ENCODE results near the gene NCF4. TPM values are rescaled to one million over a fixed set of nuclear protein-coding genes. Genes with fewer than 3 reads are reported as not detected.

Gene NCF4
- total RNA-seq, 1 experiment from 2014 or later: not detected

DNA sequence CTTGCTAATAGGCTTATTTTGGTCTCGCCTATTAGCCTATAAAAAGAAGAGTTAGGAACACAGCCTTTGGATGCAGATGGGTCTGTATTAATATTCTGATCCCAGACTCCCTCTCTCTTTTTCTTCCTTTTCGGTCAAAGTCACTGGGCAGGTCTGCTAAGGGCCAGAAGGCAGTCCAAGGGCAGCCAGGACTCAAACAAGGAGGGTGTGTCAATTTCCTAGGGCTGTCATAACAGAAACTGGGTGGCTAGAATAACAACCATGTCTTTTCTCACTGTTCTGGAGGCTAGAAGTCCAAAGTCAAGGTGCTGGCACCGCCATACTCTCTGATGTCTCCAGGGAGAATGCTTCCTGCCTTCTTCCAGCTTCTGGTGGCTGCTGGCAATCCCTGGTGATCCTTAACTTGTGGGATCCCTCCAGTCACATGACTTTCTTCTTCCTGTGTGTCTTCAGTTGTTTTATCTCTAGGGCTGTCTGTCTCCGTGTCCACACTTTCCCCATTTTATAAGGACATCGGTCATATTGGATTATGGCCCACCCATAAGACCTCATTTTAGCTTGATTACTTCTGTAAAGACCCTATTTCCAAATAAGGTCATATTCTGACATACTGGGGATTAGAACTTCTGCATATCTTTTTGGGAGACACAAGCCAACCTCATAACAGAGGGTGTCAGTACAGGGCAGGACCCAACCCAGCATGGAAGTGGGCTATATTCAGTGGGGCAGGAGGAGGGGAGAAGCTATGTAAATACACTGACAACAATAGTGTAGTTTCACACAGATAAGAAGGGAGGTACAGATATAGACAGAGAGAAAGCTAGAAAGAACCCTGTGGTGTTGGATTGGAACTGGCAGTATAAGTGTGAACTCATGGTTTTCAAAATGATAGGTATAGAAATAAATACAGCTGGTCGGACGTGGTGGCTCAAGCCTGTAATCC lies 46.7 kb downstream of the NCF4 start:
- no peaks in the 10 kb centered on the region for H3K4me1 ChIP-seq (ENCODE audit: insufficient read depth, low read length)
- no peaks in the 10 kb centered on the region for H3K79me1 ChIP-seq (ENCODE audit: insufficient read depth, low read depth, low read length, poor library complexity, severe bottlenecking)
- H2BK12ac ChIP-seq (ENCODE audit: insufficient read length, low read depth, low read length): no peak overlapping the region
- no peaks in the 10 kb centered on the region for H4K20me1 ChIP-seq (ENCODE audit: control insufficient read depth, insufficient read depth, insufficient read length)
- H3K9me3 ChIP-seq (ENCODE audit: control insufficient read depth, low read depth, low read length): no peaks in the 10 kb centered on the region
- H3K18ac ChIP-seq (ENCODE audit: insufficient read length, low read depth, low read length): no peak overlapping the region
- H2AFZ ChIP-seq (ENCODE audit: low read length): no peak overlapping the region
- H3K56ac ChIP-seq (ENCODE audit: insufficient read length, low read depth, low read length): no peak overlapping the region
- no peak overlapping the region for H2BK5ac ChIP-seq (ENCODE audit: insufficient read length, low read length)
- no peak overlapping the region for H3K23ac ChIP-seq (ENCODE audit: insufficient read length, low read depth, low read length)
- no peak for DNase-seq
- H2BK120ac ChIP-seq (ENCODE audit: low read depth, low read length, poor library complexity, severe bottlenecking): no peak overlapping the region
- peaks cover 25 to 35% of the 10 kb centered on the region in 2 experiments for H3K4me1 Mint-ChIP-seq
- TF ChIP-seq, protein P1, sequence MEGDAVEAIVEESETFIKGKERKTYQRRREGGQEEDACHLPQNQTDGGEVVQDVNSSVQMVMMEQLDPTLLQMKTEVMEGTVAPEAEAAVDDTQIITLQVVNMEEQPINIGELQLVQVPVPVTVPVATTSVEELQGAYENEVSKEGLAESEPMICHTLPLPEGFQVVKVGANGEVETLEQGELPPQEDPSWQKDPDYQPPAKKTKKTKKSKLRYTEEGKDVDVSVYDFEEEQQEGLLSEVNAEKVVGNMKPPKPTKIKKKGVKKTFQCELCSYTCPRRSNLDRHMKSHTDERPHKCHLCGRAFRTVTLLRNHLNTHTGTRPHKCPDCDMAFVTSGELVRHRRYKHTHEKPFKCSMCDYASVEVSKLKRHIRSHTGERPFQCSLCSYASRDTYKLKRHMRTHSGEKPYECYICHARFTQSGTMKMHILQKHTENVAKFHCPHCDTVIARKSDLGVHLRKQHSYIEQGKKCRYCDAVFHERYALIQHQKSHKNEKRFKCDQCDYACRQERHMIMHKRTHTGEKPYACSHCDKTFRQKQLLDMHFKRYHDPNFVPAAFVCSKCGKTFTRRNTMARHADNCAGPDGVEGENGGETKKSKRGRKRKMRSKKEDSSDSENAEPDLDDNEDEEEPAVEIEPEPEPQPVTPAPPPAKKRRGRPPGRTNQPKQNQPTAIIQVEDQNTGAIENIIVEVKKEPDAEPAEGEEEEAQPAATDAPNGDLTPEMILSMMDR (conservative IDR thresholded peaks at IDR 0.05): no peak
- H3K4ac ChIP-seq (ENCODE audit: low read depth, low read length): no peak overlapping the region
- no peak overlapping the region for H3K14ac ChIP-seq (ENCODE audit: insufficient read depth, low read length)
- no peak overlapping the region for H4K91ac ChIP-seq (ENCODE audit: insufficient read length, low read depth, low read length)
- peaks cover 89% of the 10 kb centered on the region for H3K27me3 Mint-ChIP-seq (ENCODE audit: low read depth)
- H3K4me2 ChIP-seq (ENCODE audit: insufficient read depth, insufficient read length, low read length): no peak overlapping the region
- no peak overlapping the region for H3K4me3 Mint-ChIP-seq
- H2BK15ac ChIP-seq (ENCODE audit: low read depth, low read length): no peak overlapping the region
- H3T11ph ChIP-seq (ENCODE audit: low read length): no peak overlapping the region
- no CpG with 5 or more reads among the region's 7 CpGs for WGBS (ENCODE audit: extremely low coverage, insufficient read length, low lambda C conversion rate)
- H4K8ac ChIP-seq (replicated peaks; ENCODE audit: insufficient read length, low read depth, low read length): no peak overlapping the region
- peaks cover 0 to 2% (median 1%) of the 10 kb centered on the region in 3 experiments; a peak in 4 of 7 replicates for H3K36me3 Mint-ChIP-seq (ENCODE audit: insufficient read depth in 1 of 3, low read depth in 3 of 3)
- no peak overlapping the region for H3K27ac ChIP-seq (ENCODE audit: insufficient read length, low read depth, low read length)
- no peaks in the 10 kb centered on the region for H3K23me2 ChIP-seq (ENCODE audit: insufficient read length, low read depth, low read length, poor library complexity, severe bottlenecking)
- H3K79me2 ChIP-seq (ENCODE audit: insufficient read depth, low read length): no peaks in the 10 kb centered on the region
- H4K5ac ChIP-seq (ENCODE audit: insufficient read length, low read depth, low read length): no peak overlapping the region
- H2BK20ac ChIP-seq (ENCODE audit: low read depth, low read length, poor library complexity, severe bottlenecking): no peak overlapping the region
- peaks cover 9% of the 10 kb centered on the region; the same call in 1 of the 2 replicates for H3K27me3 ChIP-seq (ENCODE audit: insufficient read depth, low read length)
- H3K27ac Mint-ChIP-seq: no peak overlapping the region
- peaks cover 3 to 8% of the 10 kb centered on the region in 2 experiments for H3K9me3 Mint-ChIP-seq
- H2AK5ac ChIP-seq (ENCODE audit: insufficient read length, low read length): no peak overlapping the region
- no peak overlapping the region for H3K9ac ChIP-seq (ENCODE audit: extremely low read depth, insufficient read length, low read length)
